Urinary bladder (tissue), 4 donors: ENCODE measurements around the gene MAPK8IP3. TPM values are rescaled to one million over a fixed set of nuclear protein-coding genes. Genes with fewer than 3 reads are reported as not detected.

Experiments used
- DNase-seq: peaks from one replicate; pipeline ENCODE4 v3.0.0-alpha.2; 2015; ENCODE audit errors: extremely low spot score
- H3K27ac ChIP-seq: one replicate; pipeline ENCODE4 v1.5.1; 2013; ENCODE audit warnings: low read depth, mild to moderate bottlenecking, moderate library complexity
- H3K36me3 ChIP-seq: one replicate; pipeline ENCODE4 v1.6.1; 2013; ENCODE audit warnings: mild to moderate bottlenecking, moderate library complexity; ENCODE audit not compliant: insufficient read depth
- H3K4me1 ChIP-seq: one replicate; pipeline ENCODE4 v1.6.1; 2013; ENCODE audit warnings: mild to moderate bottlenecking, moderate library complexity; ENCODE audit not compliant: insufficient read depth
- H3K4me3 ChIP-seq: one replicate; pipeline ENCODE4 v1.5.1; 2013; ENCODE audit warnings: low read depth, low read length
- WGBS: extraction: QIAGEN DNeasy Blood & Tissue Kit; methylation state at CpG from one replicate; pipeline ENCODE4 v1.1.7; 2013; 5-methylcytosine and 5-hydroxymethylcytosine counted together
- polyA plus RNA-seq: library from polyadenylated mRNA; stranded (reverse); fragments of 200-250 nt; gene quantifications from one replicate; pipeline ENCODE4 v1.2.3, GENCODE V29; 2013
- small RNA-seq: library from RNA; depleted of rRNA; stranded (forward); fragments of <200 nt; gene quantifications from one replicate; pipeline ENCODE3, GENCODE V24; 2014
- total RNA-seq: library from RNA; depleted of rRNA; stranded (reverse); fragments of >200 nt; gene quantifications from one replicate; pipeline ENCODE4 v1.2.3, GENCODE V29; 2014
- donor health status: healthy with polysubstance abuse.
- donor health status: healthy.

Gene MAPK8IP3
- total and polyA plus RNA-seq, 2 donors, result 36.8 to 47.0 TPM

DNA sequence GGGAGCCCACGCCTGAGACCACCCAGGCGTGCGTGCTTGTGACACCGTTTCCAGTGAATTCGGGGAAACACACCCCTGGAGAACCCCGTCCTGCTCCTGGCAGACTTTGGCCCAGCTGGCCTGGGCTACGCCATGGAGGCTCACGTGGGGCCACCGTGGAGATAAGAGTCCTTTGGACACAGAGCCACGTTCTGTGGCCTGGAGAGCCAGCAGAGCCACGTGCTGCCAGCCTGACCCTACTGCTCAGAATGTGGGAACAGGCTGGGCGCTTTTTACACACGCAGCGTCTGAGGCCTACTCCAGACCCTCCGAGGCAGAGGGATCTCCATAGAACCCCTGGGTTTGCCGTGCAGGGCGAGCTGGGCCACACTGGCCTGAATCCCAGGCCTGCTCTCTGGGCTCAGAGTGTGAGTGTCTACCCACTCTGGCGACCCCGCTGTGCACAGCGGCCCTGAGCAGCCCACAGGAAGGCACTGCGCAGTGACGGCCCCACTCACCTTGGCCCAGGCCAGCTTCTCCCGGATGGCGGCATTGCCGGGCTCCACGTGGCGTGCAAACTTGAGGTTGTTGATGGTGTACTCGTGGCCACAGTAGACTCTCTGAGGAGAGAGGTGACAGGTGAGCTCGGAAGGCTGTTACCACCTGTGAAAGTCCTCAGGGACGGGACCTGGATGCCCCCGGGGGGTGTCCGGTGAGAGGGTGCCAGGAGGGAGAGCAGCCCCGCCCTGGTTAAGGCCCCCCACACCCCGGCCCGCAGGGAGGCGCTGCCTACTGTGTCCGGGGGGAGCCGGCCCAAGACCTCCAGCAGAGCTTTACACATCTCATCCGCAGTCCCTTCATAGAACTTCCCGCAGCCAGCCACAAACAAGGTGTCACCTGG is 110.6 kb downstream of the MAPK8IP3 start:
- no peaks in the 10 kb centered on the region for H3K4me1 ChIP-seq
- no peak overlapping the region for H3K4me3 ChIP-seq
- peaks cover 8% of the 10 kb centered on the region for H3K36me3 ChIP-seq
- H3K27ac ChIP-seq, result no peak overlapping the region
- no peak for DNase-seq
- WGBS, result 95% methylated on average over 40 of the region's 40 CpGs

DNA sequence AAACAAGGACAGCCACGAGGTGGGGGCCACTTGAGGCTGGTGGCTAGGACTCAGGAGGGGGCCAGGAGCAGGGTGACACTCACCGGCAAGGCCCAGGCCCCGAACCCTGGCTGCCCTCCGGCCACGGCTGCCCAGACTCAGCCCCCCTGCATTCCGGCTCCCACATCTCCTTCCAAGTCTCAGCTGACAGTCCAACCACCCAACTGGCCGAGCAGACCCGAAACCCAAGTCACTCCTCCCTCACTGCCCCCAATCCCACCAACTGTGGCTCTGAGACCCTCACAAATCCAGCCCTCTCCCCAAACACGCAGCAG is 111.2 kb downstream of the MAPK8IP3 start:
- WGBS, result 95% methylated on average over 9 of the region's 9 CpGs
- H3K4me1 ChIP-seq, result no peaks in the 10 kb centered on the region
- H3K27ac ChIP-seq, result no peak overlapping the region
- H3K4me3 ChIP-seq, result no peak overlapping the region
- DNase-seq, result no peak
- peaks cover 8% of the 10 kb centered on the region for H3K36me3 ChIP-seq

DNA sequence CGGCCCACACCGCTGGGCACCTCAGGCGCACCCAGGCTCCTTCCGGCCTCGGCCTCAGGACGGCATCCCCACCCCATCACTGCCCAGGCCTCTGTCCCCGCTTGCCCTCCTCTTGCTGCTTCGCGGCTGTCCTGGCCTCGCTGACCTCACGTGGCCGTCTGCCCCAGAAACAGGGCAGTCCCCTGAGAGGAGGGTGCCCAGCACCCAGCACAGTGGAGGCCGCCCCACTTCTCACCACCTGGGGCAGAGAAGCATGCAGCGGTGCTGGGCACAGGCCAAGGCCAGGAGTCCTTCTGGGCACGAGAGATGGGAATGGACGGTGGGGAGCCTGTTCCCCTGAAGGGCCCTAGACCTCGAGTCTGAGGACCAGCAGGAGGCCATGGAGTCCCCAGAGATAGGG is 111.7 kb downstream of the MAPK8IP3 start:
- DNase-seq, result no peak
- H3K36me3 ChIP-seq, result peaks cover 8% of the 10 kb centered on the region
- H3K4me3 ChIP-seq, result no peak overlapping the region
- WGBS, result 92% methylated on average over 17 of the region's 17 CpGs
- H3K4me1 ChIP-seq, result no peaks in the 10 kb centered on the region
- no peak overlapping the region for H3K27ac ChIP-seq

DNA sequence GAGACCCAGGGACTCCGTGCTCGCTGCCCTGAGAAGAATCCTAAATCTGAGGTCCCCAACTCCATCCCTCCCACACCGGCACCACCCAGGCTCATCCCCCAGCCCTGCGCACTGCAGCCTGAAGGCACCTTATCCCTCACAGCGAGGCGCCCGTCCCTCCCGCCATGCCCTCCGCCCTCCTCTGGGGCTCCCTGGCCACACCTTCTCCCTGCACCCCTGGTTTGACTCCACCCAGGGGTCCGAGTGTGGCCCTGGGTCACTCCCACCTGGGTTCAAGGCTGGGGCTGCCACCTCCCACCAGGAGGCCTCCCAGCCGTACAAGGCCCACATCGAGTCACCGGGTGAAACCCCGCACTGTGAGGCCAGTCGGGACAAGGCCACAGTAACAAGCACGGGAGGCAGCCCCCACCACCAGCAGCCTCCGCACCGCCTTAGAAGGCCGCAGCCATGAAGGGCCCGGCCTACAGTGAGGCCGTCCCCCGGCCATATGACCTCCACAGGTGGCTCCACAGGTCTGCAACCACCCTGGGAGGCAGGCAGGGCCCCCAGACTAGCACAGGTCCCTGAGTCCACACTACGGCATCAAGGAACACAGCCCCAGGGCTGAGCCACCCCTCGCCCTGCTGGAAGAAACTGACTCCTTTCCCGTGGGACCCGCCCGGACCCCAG is 112.3 kb downstream of the MAPK8IP3 start:
- 95% methylated on average over 27 of the region's 27 CpGs for WGBS
- no peak for DNase-seq
- H3K4me1 ChIP-seq, result no peaks in the 10 kb centered on the region

DNA sequence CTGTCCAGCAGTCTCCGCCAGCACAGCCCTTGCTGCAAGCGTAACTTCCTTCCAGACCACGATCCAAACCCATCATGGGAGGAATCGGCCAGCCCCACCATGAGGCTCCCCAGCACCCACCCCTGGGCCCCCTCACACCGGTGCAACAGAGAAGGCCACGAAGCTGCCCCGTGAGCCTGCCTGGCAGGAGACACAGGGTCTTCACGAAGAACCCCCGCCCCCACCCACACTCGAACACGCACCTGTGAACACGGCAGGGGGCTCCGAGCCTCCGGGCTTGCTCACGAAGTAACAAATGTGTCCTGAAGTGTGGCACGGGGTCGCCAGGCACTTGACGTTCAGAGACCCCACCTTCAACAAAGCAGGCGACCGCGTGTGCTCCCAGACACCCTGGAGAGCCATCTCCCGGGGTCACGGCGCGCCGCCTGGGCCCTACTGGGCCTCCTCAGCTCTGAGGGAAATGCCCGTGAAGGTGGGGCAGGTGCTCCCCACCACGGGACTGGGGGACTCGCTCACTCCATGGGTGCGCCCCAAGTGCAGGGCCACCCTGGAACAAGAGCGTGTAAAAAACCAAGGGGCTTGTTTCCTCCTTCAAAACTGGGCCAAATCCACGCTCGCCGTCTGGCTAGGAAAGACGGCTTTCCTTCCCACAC is 113.0 kb downstream of the MAPK8IP3 start:
- 96% methylated on average over 35 of the region's 35 CpGs for WGBS
- H3K36me3 ChIP-seq, result peaks cover 8% of the 10 kb centered on the region
- no peak overlapping the region for H3K27ac ChIP-seq
- H3K4me3 ChIP-seq, result no peak overlapping the region
- H3K4me1 ChIP-seq, result no peaks in the 10 kb centered on the region
- no peak for DNase-seq

More for the DNA sequence above, 112.3 kb downstream of the MAPK8IP3 start:
- H3K36me3 ChIP-seq, result peaks cover 8% of the 10 kb centered on the region
- H3K4me3 ChIP-seq, result no peak overlapping the region
- no peak overlapping the region for H3K27ac ChIP-seq

DNA sequence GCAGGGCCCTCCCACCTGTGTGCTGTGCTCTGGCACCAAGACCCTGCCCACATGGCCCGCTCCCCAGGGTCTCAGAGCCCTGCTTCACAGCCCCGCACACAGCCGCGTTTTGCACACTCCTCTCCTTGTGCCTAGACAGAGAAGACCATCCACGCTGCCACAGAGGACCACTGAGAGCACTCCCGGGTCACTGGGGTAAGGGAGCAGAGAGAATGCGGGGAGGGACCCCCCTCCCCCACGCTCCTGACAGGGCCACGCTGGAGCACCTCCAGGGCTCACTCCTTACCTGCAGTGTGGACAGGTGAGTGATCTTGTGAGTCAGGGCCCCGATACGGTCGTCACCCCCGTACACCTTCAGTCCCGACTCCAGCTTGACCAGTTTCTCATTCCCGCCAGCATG is 113.6 kb downstream of the MAPK8IP3 start:
- DNase-seq, result no peak
- H3K27ac ChIP-seq, result no peak overlapping the region
- H3K4me3 ChIP-seq, result no peak overlapping the region
- H3K36me3 ChIP-seq, result peaks cover 8% of the 10 kb centered on the region
- no peaks in the 10 kb centered on the region for H3K4me1 ChIP-seq
- 95% methylated on average over 15 of the region's 15 CpGs for WGBS

Small RNA genes lying within 50 kb of the gene (small RNA-seq; reads per million reads assigned to genes)
- 0.18 reads per million for gene MIR3177

Other genes with a start within 250 kb of the MAPK8IP3 start
- 19.6 TPM for gene CLCN7, start 231.2 kb upstream of the MAPK8IP3 start, total RNA-seq
- gene CLCN7, start 231.2 kb upstream of the MAPK8IP3 start, polyA plus RNA-seq, result 64.0 TPM
- gene PTX4, start 217.3 kb upstream of the MAPK8IP3 start, total RNA-seq, result not detected
- gene PTX4, start 217.3 kb upstream of the MAPK8IP3 start, polyA plus RNA-seq, result 0.10 TPM
- 10.6 TPM for gene TELO2, start 212.8 kb upstream of the MAPK8IP3 start, total RNA-seq
- gene TELO2, start 212.8 kb upstream of the MAPK8IP3 start, polyA plus RNA-seq, result 39.7 TPM
- gene TMEM204, start 172.5 kb upstream of the MAPK8IP3 start, total RNA-seq, result 10.0 TPM
- gene TMEM204, start 172.5 kb upstream of the MAPK8IP3 start, polyA plus RNA-seq, result 66.0 TPM
- 22.2 TPM for gene IFT140, start 94.1 kb upstream of the MAPK8IP3 start, total RNA-seq
- 18.3 TPM for gene IFT140, start 94.1 kb upstream of the MAPK8IP3 start, polyA plus RNA-seq
- gene CRAMP1, start 93.8 kb upstream of the MAPK8IP3 start, total RNA-seq, result 10.3 TPM
- 11.2 TPM for gene CRAMP1, start 93.8 kb upstream of the MAPK8IP3 start, polyA plus RNA-seq
- gene JPT2, start 27.9 kb upstream of the MAPK8IP3 start, total RNA-seq, result 37.3 TPM
- gene JPT2, start 27.9 kb upstream of the MAPK8IP3 start, polyA plus RNA-seq, result 30.7 TPM
- gene NME3, start 65.3 kb downstream of the MAPK8IP3 start, total RNA-seq, result 19.1 TPM
- gene NME3, start 65.3 kb downstream of the MAPK8IP3 start, polyA plus RNA-seq, result 121 TPM
- gene EME2, start 66.6 kb downstream of the MAPK8IP3 start, total RNA-seq, result 8.1 TPM
- gene EME2, start 66.6 kb downstream of the MAPK8IP3 start, polyA plus RNA-seq, result 6.3 TPM
- 21.9 TPM for gene MRPS34, start 66.9 kb downstream of the MAPK8IP3 start, total RNA-seq
- gene MRPS34, start 66.9 kb downstream of the MAPK8IP3 start, polyA plus RNA-seq, result 98.2 TPM
- 29.2 TPM for gene SPSB3, start 76.4 kb downstream of the MAPK8IP3 start, total RNA-seq
- gene SPSB3, start 76.4 kb downstream of the MAPK8IP3 start, polyA plus RNA-seq, result 81.7 TPM
- gene NUBP2, start 76.8 kb downstream of the MAPK8IP3 start, total RNA-seq, result 29.5 TPM
- 82.0 TPM for gene NUBP2, start 76.8 kb downstream of the MAPK8IP3 start, polyA plus RNA-seq
- 0.11 TPM for gene IGFALS, start 87.5 kb downstream of the MAPK8IP3 start, total RNA-seq
- gene IGFALS, start 87.5 kb downstream of the MAPK8IP3 start, polyA plus RNA-seq, result 0.22 TPM
- 20.9 TPM for gene HAGH, start 120.6 kb downstream of the MAPK8IP3 start, total RNA-seq
- 96.0 TPM for gene HAGH, start 120.6 kb downstream of the MAPK8IP3 start, polyA plus RNA-seq
- gene FAHD1, start 121.0 kb downstream of the MAPK8IP3 start, total RNA-seq, result 35.2 TPM
- gene FAHD1, start 121.0 kb downstream of the MAPK8IP3 start, polyA plus RNA-seq, result 34.0 TPM
- gene MEIOB, start 166.0 kb downstream of the MAPK8IP3 start, total RNA-seq, result not detected
- not detected for gene MEIOB, start 166.0 kb downstream of the MAPK8IP3 start, polyA plus RNA-seq
- gene HS3ST6, start 212.2 kb downstream of the MAPK8IP3 start, total RNA-seq, result 1.8 TPM
- gene HS3ST6, start 212.2 kb downstream of the MAPK8IP3 start, polyA plus RNA-seq, result 1.6 TPM
- 4.0 TPM for gene MSRB1, start 237.0 kb downstream of the MAPK8IP3 start, total RNA-seq
- 107 TPM for gene MSRB1, start 237.0 kb downstream of the MAPK8IP3 start, polyA plus RNA-seq
- gene RPL3L, start 248.5 kb downstream of the MAPK8IP3 start, total RNA-seq, result 1.2 TPM
- gene RPL3L, start 248.5 kb downstream of the MAPK8IP3 start, polyA plus RNA-seq, result not detected